ENCODE measurements around the gene TRIO.

DNA sequence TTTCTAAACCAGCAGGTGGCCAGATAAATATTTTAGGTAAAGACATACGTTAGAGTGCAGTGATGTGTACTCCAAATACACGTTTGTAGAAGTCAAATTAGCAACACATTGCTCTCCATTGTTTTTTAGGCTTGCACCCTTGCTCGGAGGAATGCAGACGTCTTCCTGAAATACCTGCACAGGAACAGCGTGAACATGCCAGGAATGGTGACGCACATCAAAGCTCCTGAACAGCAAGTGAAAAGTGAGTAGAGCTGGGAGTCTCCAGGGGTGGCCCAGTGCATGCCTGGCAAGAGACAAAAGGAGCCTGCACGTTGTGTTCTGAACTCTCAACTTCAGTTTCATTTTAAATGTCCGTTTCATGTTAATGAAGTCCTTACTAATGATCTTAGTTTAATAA is 231.0 kb downstream of the TRIO start:
- TF ChIP-seq REST (IDR thresholded peaks at IDR 0.05; ENCODE audit: insufficient read depth in 1 of 2, low read depth in 2 of 2, low read length in 2 of 2) (no peak), POLR2AphosphoS5 (IDR thresholded peaks at IDR 0.05; ENCODE audit: low read depth, low read length) (no peak), TAF1 (IDR thresholded peaks at IDR 0.05; ENCODE audit: borderline replicate concordance, insufficient read depth, low read length) (no peak)

Data from PFSK-1 (cell line).